Measurements from ENCODE around the gene ACSM3. TPM values are rescaled to one million over a fixed set of nuclear protein-coding genes. Genes with fewer than 3 reads are reported as not detected.

The ACSM3 gene
- total RNA-seq, 3 donors from 2014 or later = 27.0 to 45.1 (median 42.2) TPM

DNA sequence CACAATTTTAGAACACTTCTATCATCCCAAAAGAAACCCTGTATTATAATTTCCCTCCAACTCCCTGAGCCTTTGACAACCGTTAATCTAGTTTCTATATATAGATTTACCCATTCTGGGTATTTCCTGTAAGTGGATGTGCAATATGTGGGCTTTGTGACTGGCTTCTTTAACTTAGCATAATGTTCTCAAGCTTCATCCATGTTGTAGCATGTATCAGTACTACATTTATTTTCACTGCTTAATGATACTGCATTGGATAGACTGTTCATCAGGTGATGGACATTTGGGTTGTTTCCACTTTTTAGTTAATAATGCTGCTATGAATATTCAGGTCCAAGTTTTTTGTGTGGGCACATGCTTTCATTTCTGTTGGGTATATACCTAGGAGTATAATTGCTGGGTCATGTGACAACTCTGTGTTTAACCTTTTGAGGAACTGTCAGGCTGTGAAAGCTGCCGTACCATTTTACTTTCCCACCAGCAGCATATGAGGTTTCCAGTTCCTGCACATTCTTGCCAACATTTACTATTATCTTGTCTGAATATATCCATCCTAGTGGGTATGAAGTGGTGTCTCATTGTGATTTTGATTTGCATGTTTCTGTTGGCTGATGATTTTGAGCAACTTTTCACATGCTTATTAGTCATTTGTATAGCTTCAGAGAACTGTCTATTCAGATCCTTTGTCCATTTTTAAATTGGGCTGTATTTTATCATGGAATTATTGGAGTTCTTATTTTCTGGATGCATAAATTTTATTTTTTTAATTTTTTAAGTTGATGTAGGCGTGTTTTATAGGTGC lies 58.9 kb downstream of the ACSM3 start:
- Histone ChIP-seq H3K36me3 (ENCODE audit: low read depth) (no peaks in the 10 kb centered on the region), H3K4me3 (no peak overlapping the region), H3K9me3 (no peaks in the 10 kb centered on the region), H3K4me1 (ENCODE audit: low read depth) (no peaks in the 10 kb centered on the region)
- DNase-seq (no peak), ATAC-seq (no peak)
- TF ChIP-seq, protein P1, sequence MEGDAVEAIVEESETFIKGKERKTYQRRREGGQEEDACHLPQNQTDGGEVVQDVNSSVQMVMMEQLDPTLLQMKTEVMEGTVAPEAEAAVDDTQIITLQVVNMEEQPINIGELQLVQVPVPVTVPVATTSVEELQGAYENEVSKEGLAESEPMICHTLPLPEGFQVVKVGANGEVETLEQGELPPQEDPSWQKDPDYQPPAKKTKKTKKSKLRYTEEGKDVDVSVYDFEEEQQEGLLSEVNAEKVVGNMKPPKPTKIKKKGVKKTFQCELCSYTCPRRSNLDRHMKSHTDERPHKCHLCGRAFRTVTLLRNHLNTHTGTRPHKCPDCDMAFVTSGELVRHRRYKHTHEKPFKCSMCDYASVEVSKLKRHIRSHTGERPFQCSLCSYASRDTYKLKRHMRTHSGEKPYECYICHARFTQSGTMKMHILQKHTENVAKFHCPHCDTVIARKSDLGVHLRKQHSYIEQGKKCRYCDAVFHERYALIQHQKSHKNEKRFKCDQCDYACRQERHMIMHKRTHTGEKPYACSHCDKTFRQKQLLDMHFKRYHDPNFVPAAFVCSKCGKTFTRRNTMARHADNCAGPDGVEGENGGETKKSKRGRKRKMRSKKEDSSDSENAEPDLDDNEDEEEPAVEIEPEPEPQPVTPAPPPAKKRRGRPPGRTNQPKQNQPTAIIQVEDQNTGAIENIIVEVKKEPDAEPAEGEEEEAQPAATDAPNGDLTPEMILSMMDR (IDR thresholded peaks at IDR 0.05) = no peak
- intact Hi-C loops (cut with DNase I, micrococcal nuclease) = no loop called here

DNA sequence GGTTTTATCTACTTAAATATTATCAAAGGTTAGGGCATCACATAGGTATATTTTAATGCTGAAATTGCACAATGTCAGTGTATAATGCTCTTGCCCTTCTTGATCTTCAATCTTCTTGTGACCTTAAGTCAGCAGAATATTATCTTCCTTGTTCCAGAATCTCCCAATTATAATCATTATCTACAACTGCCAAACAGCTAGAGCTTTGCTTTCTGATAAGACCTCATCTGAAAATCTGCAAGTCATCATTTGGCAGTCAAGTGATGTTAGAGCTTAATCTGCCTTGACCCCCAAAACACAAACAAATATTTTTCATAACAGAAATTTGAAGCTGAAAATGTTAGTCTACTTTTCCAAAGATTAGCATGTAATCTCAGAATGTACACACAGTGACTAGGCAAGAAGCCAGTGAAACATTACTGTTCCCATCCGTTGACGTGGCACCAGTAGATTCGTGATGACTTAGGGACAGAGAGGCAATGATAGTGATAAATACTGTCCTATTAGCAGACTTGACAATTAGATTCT lies 62.3 kb downstream of the ACSM3 start:
- TF ChIP-seq, protein P1 (IDR thresholded peaks at IDR 0.05) = no peak
- H3K36me3 ChIP-seq (ENCODE audit: low read depth) = no peaks in the 10 kb centered on the region
- ATAC-seq = no peak

DNA sequence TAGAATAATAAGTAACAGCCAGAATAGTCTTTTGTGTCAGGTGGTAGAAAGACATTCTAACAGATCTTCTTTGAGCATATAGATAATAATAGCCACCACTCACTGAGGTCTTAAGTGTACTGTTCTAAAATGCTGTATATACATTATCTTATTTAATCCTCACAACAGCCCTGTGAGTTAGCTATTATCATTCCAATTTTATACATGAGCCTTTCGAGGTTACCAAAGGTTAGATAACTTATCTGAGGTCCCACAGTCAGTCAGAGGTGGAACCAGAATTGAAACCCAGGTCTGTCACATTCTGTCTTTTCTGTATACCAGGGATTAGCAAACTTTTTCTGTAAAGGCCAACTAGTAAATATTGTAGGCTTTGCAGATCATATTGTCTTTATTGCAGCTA lies 65.7 kb downstream of the ACSM3 start:
- Histone ChIP-seq H3K4me1 (ENCODE audit: low read depth) (no peaks in the 10 kb centered on the region), H3K36me3 (ENCODE audit: low read depth) (no peaks in the 10 kb centered on the region), H3K9me3 (no peaks in the 10 kb centered on the region), H3K4me3 (no peak overlapping the region)
- ATAC-seq (no peak), DNase-seq (no peak)
- intact Hi-C loops (cut with DNase I, micrococcal nuclease) = no loop called here
- TF ChIP-seq, protein P1 (IDR thresholded peaks at IDR 0.05) = no peak

More for the DNA sequence above, 62.3 kb downstream of the ACSM3 start:
- DNase-seq = no peak
- Histone ChIP-seq H3K4me3 (no peak overlapping the region), H3K9me3 (no peaks in the 10 kb centered on the region), H3K4me1 (ENCODE audit: low read depth) (no peaks in the 10 kb centered on the region)
- intact Hi-C loops (cut with DNase I, micrococcal nuclease) = no loop called here

DNA sequence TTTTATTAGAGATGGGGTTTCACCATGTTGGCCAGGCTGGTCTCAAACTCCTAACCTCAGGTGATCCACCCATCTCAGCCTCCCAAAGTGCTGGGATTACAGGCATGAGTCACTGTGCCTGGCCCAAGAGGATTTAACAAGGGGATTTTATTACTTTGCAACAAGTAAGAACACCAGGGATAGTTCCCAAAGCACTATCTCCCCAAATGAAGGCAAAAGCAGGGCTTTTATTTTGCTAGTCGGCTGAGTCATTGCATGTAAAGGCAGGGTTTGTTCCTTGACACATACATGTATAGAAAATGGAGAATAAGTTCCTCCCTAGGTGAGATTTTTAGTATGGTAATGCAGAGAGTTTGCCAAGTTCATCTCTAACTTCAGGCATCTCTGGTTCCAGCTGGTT lies 66.6 kb downstream of the ACSM3 start:
- ATAC-seq = no peak
- Histone ChIP-seq H3K9me3 (no peaks in the 10 kb centered on the region), H3K36me3 (ENCODE audit: low read depth) (no peaks in the 10 kb centered on the region), H3K4me3 (no peak overlapping the region), H3K4me1 (ENCODE audit: low read depth) (no peaks in the 10 kb centered on the region)
- TF ChIP-seq, protein P1 (IDR thresholded peaks at IDR 0.05) = no peak
- intact Hi-C loops (cut with DNase I, micrococcal nuclease) = no loop called here
- no peak for DNase-seq

DNA sequence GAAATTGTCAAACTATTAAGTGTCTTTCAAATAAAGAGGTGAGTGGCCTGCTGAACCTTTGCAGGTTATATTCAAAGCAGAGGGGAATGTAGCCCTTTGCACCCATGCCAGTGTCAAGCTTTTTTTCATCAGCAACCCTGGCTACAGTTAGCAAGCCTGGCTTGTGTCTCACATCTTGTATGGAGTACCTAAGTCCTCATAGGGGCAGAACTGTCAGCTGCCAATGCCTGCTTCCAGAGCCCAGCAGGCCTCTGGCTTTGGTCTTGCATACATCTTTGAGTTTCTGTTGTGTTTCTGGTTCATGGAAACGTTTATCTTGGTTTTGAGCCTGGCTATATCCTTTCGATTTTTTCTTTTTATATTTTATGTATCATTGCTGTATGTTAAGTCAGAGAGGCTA lies 69.3 kb downstream of the ACSM3 start:
- Histone ChIP-seq H3K9me3 (peaks cover 6% of the 10 kb centered on the region), H3K4me1 (ENCODE audit: low read depth) (no peaks in the 10 kb centered on the region), H3K36me3 (ENCODE audit: low read depth) (no peaks in the 10 kb centered on the region), H3K4me3 (no peak overlapping the region)
- DNase-seq = no peak
- ATAC-seq = no peak
- intact Hi-C loops (cut with DNase I, micrococcal nuclease) = no loop called here
- TF ChIP-seq, protein P1 (IDR thresholded peaks at IDR 0.05) = no peak

Data from mucosa of descending colon (tissue), 3 donors.